GM21619 (cell line): ENCODE data around the gene FBXO36.

Source experiments
- ATAC-seq: cut with Tn5 transposase; IDR thresholded peaks from one replicate; pipeline ENCODE4 v1.9.1; 2021; ENCODE audit not compliant: unreplicated experiment

The FBXO36 gene

DNA sequence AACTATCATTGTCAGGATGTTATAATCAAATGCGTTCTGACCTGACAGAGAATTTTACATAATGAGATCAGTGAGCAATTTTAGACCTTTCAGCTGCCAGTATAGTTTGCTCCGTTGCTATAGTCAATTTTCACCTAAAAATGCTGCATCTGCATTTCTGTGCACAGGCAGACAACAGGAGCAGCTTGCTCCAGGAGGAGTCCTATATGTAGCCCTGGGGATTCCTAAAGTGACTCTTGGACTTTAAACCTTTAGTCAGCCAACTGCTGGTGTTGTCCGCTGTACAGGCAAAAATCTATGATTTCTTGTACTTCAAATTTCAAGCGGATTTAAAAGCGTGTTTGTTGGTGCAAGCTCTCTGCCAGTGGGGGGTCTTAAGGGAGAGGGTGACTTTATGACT, 120.7 kb downstream of the FBXO36 start:
- no peak for ATAC-seq

- ATAC-seq, result no peak
Observed at GRCh38 chr2:230043461-230043860, 121.2 kb downstream of the FBXO36 start.

- ATAC-seq, result no peak
Observed at GRCh38 chr2:230046491-230046890, 124.2 kb downstream of the FBXO36 start.

DNA sequence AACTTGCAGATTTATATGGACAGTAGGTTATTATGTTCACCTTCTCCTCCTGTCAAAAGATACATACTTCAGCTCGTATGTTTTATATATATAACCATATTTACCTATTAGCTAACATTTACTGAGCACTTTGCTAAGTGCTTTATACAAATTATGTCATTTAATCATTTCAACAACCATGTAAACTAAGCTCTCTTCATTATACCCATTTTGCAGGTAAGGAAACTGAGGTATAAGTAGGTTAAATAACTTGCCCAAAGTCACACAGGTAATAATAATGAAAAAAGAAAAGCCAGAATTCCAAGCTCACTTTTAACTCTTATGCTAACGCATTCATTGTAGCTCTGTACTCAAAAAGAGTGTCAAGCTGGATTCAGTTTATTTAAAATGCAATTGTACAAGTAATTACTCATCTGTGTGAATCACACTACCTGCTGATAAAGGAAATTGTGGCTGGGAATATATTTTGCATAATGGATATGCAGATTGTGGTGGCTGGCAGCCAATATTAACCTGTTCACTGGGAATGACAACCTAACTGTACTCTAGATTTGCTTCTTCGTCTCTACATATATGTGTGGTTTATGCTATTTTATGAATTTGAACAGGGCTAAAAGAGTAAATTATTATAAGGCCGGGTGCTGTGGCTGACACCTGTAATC, 125.8 kb downstream of the FBXO36 start:
- ATAC-seq, result no peak

DNA sequence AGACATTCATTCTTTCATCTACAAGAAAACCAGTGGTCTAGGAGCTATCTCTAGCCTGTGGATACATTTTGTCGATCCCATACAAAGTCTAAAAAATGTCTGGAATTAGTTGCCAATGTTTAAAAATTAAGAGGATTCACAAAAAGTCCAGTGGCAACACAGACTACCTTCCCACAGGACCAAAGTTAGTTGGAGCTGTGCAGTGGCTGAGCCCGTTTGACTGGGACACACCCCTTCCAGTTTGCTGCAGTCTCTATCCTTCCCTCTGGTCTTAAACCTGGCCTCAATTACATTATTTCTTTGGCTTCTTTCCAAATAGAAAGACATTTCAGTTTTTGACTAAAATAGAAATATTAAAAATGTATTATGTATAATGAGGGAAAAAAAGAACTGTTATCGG, 127.8 kb downstream of the FBXO36 start:
- ATAC-seq, result no peak

DNA sequence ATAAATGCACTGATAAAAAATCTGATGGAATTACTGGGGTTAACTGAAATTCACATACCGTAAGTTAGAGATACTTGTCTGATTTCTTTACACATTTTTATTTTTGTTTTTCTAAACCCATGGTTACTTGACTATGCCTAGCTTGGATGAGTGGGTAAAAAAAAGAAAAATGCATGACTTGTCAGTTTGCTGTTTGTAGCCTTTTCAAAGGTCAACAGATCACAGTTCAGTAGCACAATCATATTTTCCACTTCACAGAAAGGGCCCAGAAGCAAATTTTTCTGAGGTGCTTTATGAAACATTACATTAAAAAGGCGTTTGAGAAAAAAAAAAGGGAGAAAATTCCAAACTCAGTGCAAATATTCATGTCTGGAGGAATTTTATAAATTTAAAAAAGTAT, 130.0 kb downstream of the FBXO36 start:
- ATAC-seq, result no peak

DNA sequence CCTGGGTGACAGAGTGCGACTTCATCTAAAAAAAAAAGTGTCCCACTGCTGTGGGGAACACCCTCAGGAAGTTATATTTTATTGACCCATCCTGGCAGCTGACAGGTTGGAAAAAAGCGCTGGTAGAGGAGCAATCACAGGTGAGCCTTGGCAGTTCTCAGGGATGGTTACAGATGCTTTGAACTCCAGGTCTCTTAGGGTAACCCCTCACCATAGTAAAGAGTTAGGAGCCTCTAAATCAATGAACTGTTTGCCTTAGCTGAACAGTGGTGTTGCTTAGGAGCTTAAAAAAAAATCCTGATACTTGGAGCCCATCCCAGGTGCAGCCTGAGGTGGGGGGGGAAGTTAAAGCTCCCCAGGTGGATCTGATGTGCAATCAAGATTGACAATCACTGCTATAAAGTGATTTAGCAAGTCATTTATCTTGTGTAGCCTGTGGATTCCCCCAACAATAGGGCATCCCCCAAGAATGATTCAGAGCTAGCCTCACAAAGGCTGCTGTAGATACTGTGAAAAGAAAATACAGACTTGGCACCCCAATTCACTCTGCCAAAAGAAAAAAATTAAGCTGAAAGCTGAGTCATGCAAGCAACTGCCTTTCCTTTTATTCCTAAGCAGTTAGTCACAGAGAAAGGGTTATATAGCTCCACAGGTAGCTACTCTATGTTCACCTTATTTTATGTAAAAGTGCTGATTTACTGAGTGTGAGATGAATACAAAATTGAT, 131.6 kb downstream of the FBXO36 start:
- ATAC-seq, result no peak

DNA sequence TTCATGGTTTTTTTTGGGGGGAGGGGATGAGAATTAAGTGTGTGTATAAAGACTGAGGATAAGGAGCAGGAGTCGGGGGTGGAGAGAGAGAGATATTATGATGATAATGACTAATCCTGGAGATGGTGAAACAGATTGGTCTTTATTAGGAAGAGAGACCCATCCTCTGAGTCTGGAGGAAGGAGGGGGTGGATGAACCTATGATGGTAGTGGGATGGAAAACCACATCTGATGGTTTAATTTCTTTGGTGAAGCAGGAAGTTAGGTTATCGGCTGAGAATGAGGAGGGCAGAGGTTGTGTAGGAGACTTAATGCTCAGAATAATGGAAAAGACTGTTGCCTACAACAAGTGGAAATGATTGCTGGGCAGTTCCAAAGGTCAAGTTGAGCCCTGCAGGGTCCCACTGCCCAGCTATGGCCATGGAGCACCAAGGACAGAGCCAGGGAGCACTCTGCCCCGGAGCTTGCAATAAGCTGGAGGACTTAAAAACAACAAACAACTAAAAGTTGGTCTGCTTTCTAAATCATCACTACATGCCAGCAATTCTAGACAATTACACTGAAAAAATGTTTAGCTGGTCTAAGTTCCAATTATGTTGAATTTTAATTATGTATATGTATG, 138.5 kb downstream of the FBXO36 start:
- no peak for ATAC-seq
